Mucosa of descending colon (tissue), 3 donors: ENCODE results near the gene BRD4. TPM values are rescaled to one million over a fixed set of nuclear protein-coding genes. Genes with fewer than 3 reads are reported as not detected.

Experiments
- ATAC-seq: fragments of 200-7000 bp; cut with Tn5 transposase; one replicate; pipeline ENCODE4 v1.9.1; 2020; ENCODE audit warnings: mild to moderate bottlenecking, moderate library complexity
- DNase-seq, 3 donors: peaks; one replicate each; pipeline ENCODE4 v3.0.0-alpha.2; 2020
- H3K36me3 ChIP-seq: fragments of 200-600 bp; one replicate; pipeline ENCODE4 v1.8.0; 2021; ENCODE audit warnings: low read depth, mild to moderate bottlenecking
- H3K4me1 ChIP-seq: fragments of 200-600 bp; one replicate; pipeline ENCODE4 v1.8.0; 2021; ENCODE audit warnings: low read depth, mild to moderate bottlenecking
- H3K4me3 ChIP-seq: fragments of 200-600 bp; one replicate; pipeline ENCODE4 v1.8.0; 2021; ENCODE audit warnings: mild to moderate bottlenecking
- H3K9me3 ChIP-seq: fragments of 200-600 bp; one replicate; pipeline ENCODE4 v1.8.0; 2021; ENCODE audit warnings: mild to moderate bottlenecking
- CTCF ChIP-seq: fragments of 200-600 bp; IDR thresholded peaks from one replicate; pipeline ENCODE4 v1.8.0; 2022; ENCODE audit warnings: antibody characterized with exemption, mild to moderate bottlenecking
- intact Hi-C, 2 donors: fragments of 100-400 bp; cut with DNase I in 1 of 2; cut with micrococcal nuclease in 1 of 2; formaldehyde crosslinking; loops; one replicate each; pipeline versions ENCODE4 v1.11.0 to v1.11.1; 2022; cut with DNase I, micrococcal nuclease
- total RNA-seq, 3 donors: library from RNA; stranded (reverse); fragmentation: NEBNext Ultra II Directional in 2 of 3; extraction: Animal tissue kit (Norgen Biotek cat#: 25700) in 2 of 3; gene quantifications; one replicate each; pipeline versions ENCODE4 v1.2.1 to v1.2.4, GENCODE V29; 2021 to 2023
- donor health status: DM: no; HTN: no; CAD: no; lungs with moderate emphysema.
- donor health status: DM: no; HTN: no; CAD: no.
- donor health status: DM: no; HTN: yes; CAD: no.

The BRD4 gene
- total RNA-seq, 3 donors from 2014 or later: 78.3 to 104 (median 82.6) TPM

- no peaks in the 10 kb centered on the region for H3K36me3 ChIP-seq
- no peak overlapping the region for H3K4me3 ChIP-seq
- intact Hi-C loops: no loop called here
- no peak for DNase-seq
- peaks cover 11% of the 10 kb centered on the region for H3K4me1 ChIP-seq
- H3K9me3 ChIP-seq: no peaks in the 10 kb centered on the region
- TF ChIP-seq CTCF: no peak
- no peak for ATAC-seq
Observed at GRCh38 chr19:15201374-15202023, 130.8 kb downstream of the BRD4 start.

GRCh38 chr19:15200553-15201364 lies 131.6 kb downstream of the BRD4 start, which contains the start of gene NOTCH3:
Gene NOTCH3, minus strand, starts transcription at chr19:15200995. Its CDS starts 90 bp downstream, at chr19:15200905.
- Histone ChIP-seq H3K36me3 (no peaks in the 10 kb centered on the region), H3K4me1 (peaks cover 18% of the 10 kb centered on the region), H3K9me3 (no peaks in the 10 kb centered on the region), H3K4me3 (no peak within 1 kb of the TSS)
- intact Hi-C loops: no loop called here
- DNase-seq (no peak), ATAC-seq (no peak)
- no peak for TF ChIP-seq CTCF

- no peak overlapping the region for H3K4me3 ChIP-seq
- no peak for ATAC-seq
Observed at GRCh38 chr19:15199661-15200552, 132.4 kb downstream of the BRD4 start.

DNA sequence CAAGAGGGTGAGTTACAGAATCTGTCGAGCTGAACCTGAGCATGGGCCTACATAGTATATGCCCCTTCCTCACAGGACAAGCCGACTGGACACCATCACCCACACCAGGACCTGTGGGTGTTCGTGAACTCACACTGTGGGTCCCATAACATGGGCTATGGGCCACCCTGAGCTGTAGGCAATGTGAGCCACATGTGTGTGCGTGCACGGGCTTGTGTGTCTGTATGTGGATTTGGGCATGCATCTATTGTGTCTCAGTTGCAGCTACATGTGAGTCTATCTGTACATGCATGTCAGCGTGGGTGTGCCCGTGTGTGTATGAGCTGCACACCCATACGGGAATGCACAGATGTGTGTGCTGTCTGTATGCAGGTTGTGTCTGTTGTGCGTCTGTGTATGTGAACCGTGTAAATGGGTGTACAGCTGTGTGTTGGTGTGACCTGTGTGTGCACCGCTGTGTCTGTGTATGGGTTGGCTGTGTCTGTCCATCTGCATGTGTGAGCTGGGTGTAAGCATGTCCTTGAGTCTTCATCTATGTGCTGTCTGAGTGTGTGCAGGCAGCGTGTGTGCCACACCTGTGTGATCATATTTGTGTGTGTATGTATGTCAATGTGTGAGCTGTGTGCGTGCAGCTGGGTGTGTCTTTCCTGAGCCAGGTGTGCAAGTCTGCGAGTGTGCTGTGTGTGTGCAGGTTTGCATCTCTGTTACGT lies 133.2 kb downstream of the BRD4 start:
- DNase-seq (no peak), ATAC-seq (no peak)
- TF ChIP-seq CTCF: no peak
- Histone ChIP-seq H3K36me3 (no peaks in the 10 kb centered on the region), H3K9me3 (no peaks in the 10 kb centered on the region), H3K4me1 (peaks cover 18% of the 10 kb centered on the region), H3K4me3 (no peak overlapping the region)
- intact Hi-C loops: no loop called here

More at GRCh38 chr19:15199661-15200552, 132.4 kb downstream of the BRD4 start:
- TF ChIP-seq CTCF: no peak
- no peaks in the 10 kb centered on the region for H3K9me3 ChIP-seq
- intact Hi-C loops: no loop called here
- H3K36me3 ChIP-seq: no peaks in the 10 kb centered on the region
- DNase-seq: no peak
- H3K4me1 ChIP-seq: peaks cover 18% of the 10 kb centered on the region

GRCh38 chr19:15197942-15198341 lies 134.4 kb downstream of the BRD4 start:
- intact Hi-C loops: no loop called here
- no peak for TF ChIP-seq CTCF
- Histone ChIP-seq H3K36me3 (no peaks in the 10 kb centered on the region), H3K4me3 (no peak overlapping the region), H3K9me3 (no peaks in the 10 kb centered on the region), H3K4me1 (peaks cover 18% of the 10 kb centered on the region)
- DNase-seq (peak in 1 of 3 donors; percentile 50), ATAC-seq (peak; percentile 52)
